Right cardiac atrium (tissue), 5 donors: ENCODE measurements around the gene HOXA13. TPM values are rescaled to one million over a fixed set of nuclear protein-coding genes. Genes with fewer than 3 reads are reported as not detected.

Experiments
- ATAC-seq, 2 donors: fragments of 200-7000 bp; cut with Tn5 transposase; one replicate each; pipeline versions ENCODE4 v1.8.0 to v1.9.1; 2020; ENCODE audit warnings: moderate library complexity in 2 of 2, mild to moderate bottlenecking in 1 of 2
- DNase-seq, 3 donors: peaks; one replicate each; pipeline ENCODE4 v3.0.0-alpha.2; 2020
- H3K27ac ChIP-seq: one replicate; pipeline ENCODE4 v1.5.1; 2013; ENCODE audit warnings: mild to moderate bottlenecking, low read length, control low read depth, moderate library complexity
- H3K27me3 ChIP-seq: one replicate; pipeline ENCODE4 v1.6.1; 2013; ENCODE audit not compliant: control insufficient read depth, insufficient read depth
- H3K4me1 ChIP-seq: one replicate; pipeline ENCODE4 v1.6.1; 2013; ENCODE audit warnings: low read length; ENCODE audit not compliant: control insufficient read depth, insufficient read depth
- H3K4me3 ChIP-seq: one replicate; pipeline ENCODE4 v1.5.1; 2013; ENCODE audit warnings: low read length, control low read depth
- H3K9me3 ChIP-seq: one replicate; pipeline ENCODE4 v1.6.1; 2013; ENCODE audit warnings: low read length; ENCODE audit not compliant: control insufficient read depth
- WGBS: extraction: QIAGEN DNeasy Blood & Tissue Kit; methylation state at CpG from one replicate; pipeline ENCODE4 v1.1.7; 2013; 5-methylcytosine and 5-hydroxymethylcytosine counted together
- intact Hi-C, 4 donors: fragments of 100-400 bp; cut with DNase I; formaldehyde crosslinking; loops; one replicate each; pipeline versions ENCODE4 v1.11.0 to v1.14.0; 2022 to 2023
- polyA plus RNA-seq: library from polyadenylated mRNA; stranded (reverse); fragments of 200-250 nt; gene quantifications from one replicate; pipeline ENCODE4 v1.2.3, GENCODE V29; 2013
- total RNA-seq, 4 donors: library from RNA; stranded (reverse); fragmentation: NEBNext Ultra II Directional; extraction: Animal tissue kit (Norgen Biotek cat#: 25700); gene quantifications; one replicate each; pipeline ENCODE4 v1.2.1, GENCODE V29; 2021
- donor health status: healthy with polysubstance abuse.
- donor health status: DM: no; HTN: yes; CAD: no.
- donor health status: DM: no; HTN: no; CAD: no.
- donor health status: DM: no; HTN: yes; CAD: no; lungs with severe emphysema.
- donor health status: DM: yes; HTN: yes; CAD: no.

The HOXA13 gene
- total and polyA plus RNA-seq, 5 donors: not detected

GRCh38 chr7:27164045-27164366, 35.9 kb downstream of the HOXA13 start:
- no peaks in the 10 kb centered on the region for H3K27me3 ChIP-seq
- WGBS: 26% methylated on average over 12 of the region's 12 CpGs
- ATAC-seq: no peak
- no peak overlapping the region for H3K4me3 ChIP-seq
- H3K4me1 ChIP-seq: no peaks in the 10 kb centered on the region
- H3K9me3 ChIP-seq: no peaks in the 10 kb centered on the region
- intact Hi-C loops: loop anchor here (5.0 to 10.0 kb wide), 4 partner anchors 482 to 1279 kb away; no protein-coding TSS in a partner anchor
- no peak overlapping the region for H3K27ac ChIP-seq
- DNase-seq: no peak

GRCh38 chr7:27163288-27164044, 36.4 kb downstream of the HOXA13 start:
- intact Hi-C loops: loop anchor here (5.0 to 10.0 kb wide), 4 partner anchors 481 to 1279 kb away; no protein-coding TSS in a partner anchor
- no peaks in the 10 kb centered on the region for H3K4me1 ChIP-seq
- no peaks in the 10 kb centered on the region for H3K27me3 ChIP-seq
- WGBS: 40% methylated on average over 24 of the region's 24 CpGs
- H3K9me3 ChIP-seq: no peaks in the 10 kb centered on the region
- no peak overlapping the region for H3K27ac ChIP-seq
- peak in 1 of 3 donors; percentile 16 for DNase-seq
- H3K4me3 ChIP-seq: no peak overlapping the region
- ATAC-seq: no peak

- intact Hi-C loops: loop anchor here (5.0 to 10.0 kb wide), 4 partner anchors 480 to 1278 kb away; no protein-coding TSS in a partner anchor
- Histone ChIP-seq H3K27me3 (no peaks in the 10 kb centered on the region), H3K4me1 (no peaks in the 10 kb centered on the region), H3K4me3 (no peak overlapping the region), H3K27ac (no peak overlapping the region), H3K9me3 (no peaks in the 10 kb centered on the region)
- no peak for DNase-seq
- no peak for ATAC-seq
- 66% methylated on average over 7 of the region's 7 CpGs for WGBS
These were observed 37.2 kb downstream of the HOXA13 start for GRCh38 chr7:27162561-27163287.

- Histone ChIP-seq H3K4me3 (no peak overlapping the region), H3K27me3 (no peaks in the 10 kb centered on the region), H3K9me3 (no peaks in the 10 kb centered on the region), H3K4me1 (no peaks in the 10 kb centered on the region), H3K27ac (no peak overlapping the region)
- ATAC-seq (no peak), DNase-seq (peak in 2 of 3 donors; percentile 34 to 61)
- intact Hi-C loops: loop anchor here (5.0 to 10.0 kb wide), 4 partner anchors 480 to 1277 kb away; no protein-coding TSS in a partner anchor
- WGBS: 30% methylated on average over 30 of the region's 30 CpGs
These were observed 38.0 kb downstream of the HOXA13 start for GRCh38 chr7:27161721-27162560.

- Histone ChIP-seq H3K27me3 (no peaks in the 10 kb centered on the region), H3K27ac (no peak overlapping the region), H3K9me3 (no peaks in the 10 kb centered on the region), H3K4me3 (peak overlapping the region; percentile 21), H3K4me1 (peaks cover under 1% of the 10 kb centered on the region)
- 6% methylated on average over 27 of the region's 27 CpGs for WGBS
- peak in 1 of 2 donors; percentile 32 for ATAC-seq
- peak in 2 of 3 donors; percentile 68 to 75 for DNase-seq
- intact Hi-C loops: loop anchor here (5.0 to 10.0 kb wide), 4 partner anchors 479 to 1276 kb away; no protein-coding TSS in a partner anchor
These were observed 38.6 kb downstream of the HOXA13 start for GRCh38 chr7:27161214-27161720.

- no peak overlapping the region for H3K27ac ChIP-seq
- ATAC-seq: peak; percentile 71 to 88
- 2% methylated on average over 54 of the region's 54 CpGs for WGBS
- peaks cover 4% of the 10 kb centered on the region for H3K4me1 ChIP-seq
- H3K9me3 ChIP-seq: no peaks in the 10 kb centered on the region
- intact Hi-C loops: loop anchor here (5.0 to 10.0 kb wide), 4 partner anchors 478 to 1276 kb away; no protein-coding TSS in a partner anchor
- DNase-seq: peak; percentile 85 to 93 (median 92)
- H3K4me3 ChIP-seq: peak overlapping the region; percentile 59
- no peaks in the 10 kb centered on the region for H3K27me3 ChIP-seq
These were observed 39.2 kb downstream of the HOXA13 start for GRCh38 chr7:27160546-27161213.

GRCh38 chr7:27160145-27160545, 39.7 kb downstream of the HOXA13 start:
- H3K4me3 ChIP-seq: peak overlapping the region; percentile 59
- WGBS: 37% methylated on average over 23 of the region's 23 CpGs
- H3K9me3 ChIP-seq: no peaks in the 10 kb centered on the region
- H3K4me1 ChIP-seq: peaks cover 4% of the 10 kb centered on the region
- DNase-seq (peak in 2 of 3 donors; percentile 48 to 54), ATAC-seq (peak; percentile 3 to 8)
- H3K27me3 ChIP-seq: no peaks in the 10 kb centered on the region
- H3K27ac ChIP-seq: no peak overlapping the region
- intact Hi-C loops: loop anchor here (5.0 to 10.0 kb wide), 4 partner anchors 478 to 1275 kb away; no protein-coding TSS in a partner anchor

- Histone ChIP-seq H3K9me3 (no peaks in the 10 kb centered on the region), H3K27ac (no peak overlapping the region), H3K4me1 (peaks cover 7% of the 10 kb centered on the region), H3K27me3 (no peaks in the 10 kb centered on the region), H3K4me3 (no peak overlapping the region)
- peak in 1 of 3 donors; percentile 31 for DNase-seq
- intact Hi-C loops: loop anchor here (5.0 to 10.0 kb wide), 7 partner anchors 295 to 1285 kb away; partner anchors contain the start of gene SKAP2 (in 1 of the 4)
- ATAC-seq: no peak
- WGBS: 54% methylated on average over 27 of the region's 27 CpGs
These were observed 40.4 kb downstream of the HOXA13 start for GRCh38 chr7:27159266-27160144.
